GM12864 (cell line): Measurements from ENCODE around the gene POLR1F.

Experiments
- DNase-seq: peaks from one replicate; pipeline ENCODE4 v3.0.0-alpha.2; 2011; ENCODE audit warnings: low read depth
- H3K4me3 ChIP-seq: 2 replicates; pipeline ENCODE4 v1.5.1; 2011; ENCODE audit warnings: mild to moderate bottlenecking, low read depth, low read length, control low read depth
- CTCF ChIP-seq: IDR thresholded peaks from 2 replicates; pipeline ENCODE4 v1.5.1; 2011; ENCODE audit warnings: low read depth, mild to moderate bottlenecking, moderate library complexity, low read length, control low read depth, inconsistent platforms; ENCODE audit errors: missing control alignments

The POLR1F gene

GRCh38 chr7:19663816-19664462 is 44.9 kb downstream of the POLR1F start:
- DNase-seq, result peak; percentile 5
- no peak for TF ChIP-seq CTCF
- H3K4me3 ChIP-seq, result no peak overlapping the region

DNA sequence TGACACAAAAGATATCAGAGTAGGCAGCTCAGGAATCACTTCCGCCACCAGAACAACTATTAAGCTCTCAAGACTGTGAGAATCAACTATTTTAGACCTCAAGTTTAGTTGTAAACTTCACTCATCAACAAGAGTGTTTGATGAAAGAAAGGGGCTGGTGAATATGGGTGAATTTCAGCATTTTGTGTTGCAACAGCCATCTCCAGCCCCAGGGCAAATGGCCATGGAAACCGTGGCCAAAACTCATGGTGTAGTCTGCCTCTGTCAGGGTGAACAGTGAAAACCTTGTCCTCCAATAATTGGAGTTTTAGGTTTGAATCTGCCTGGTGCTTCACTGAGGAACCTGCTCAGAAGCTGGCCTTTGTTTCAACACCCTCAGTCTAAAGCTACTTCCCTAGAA is 60.0 kb downstream of the POLR1F start:
- TF ChIP-seq CTCF, result no peak
- DNase-seq, result no peak

More for the DNA sequence above, 60.0 kb downstream of the POLR1F start:
- no peak overlapping the region for H3K4me3 ChIP-seq
